ENCODE data around the gene RBM47.
A peak's percentile ranks its signal among the peaks of the same experiment; 100 is the strongest.
"Not testable (repeated sequence)": the region's sequence is repeated elsewhere in the genome, so short reads cannot be mapped to it uniquely, and the experiment has no call there.

The RBM47 gene

GRCh38 chr4:40585201-40585799 lies 44.4 kb downstream of the RBM47 start:
- no peak for DNase-seq

GRCh38 chr4:40584517-40585141 lies 45.0 kb downstream of the RBM47 start:
- DNase-seq, result no peak

- no peak for DNase-seq
Measured at GRCh38 chr4:40583850-40584439, 45.7 kb downstream of the RBM47 start.

GRCh38 chr4:40582413-40582812 lies 47.3 kb downstream of the RBM47 start:
- no peak for DNase-seq

- no peak for DNase-seq
Measured at GRCh38 chr4:40581254-40582140, 48.2 kb downstream of the RBM47 start.

GRCh38 chr4:40579983-40580382 lies 49.7 kb downstream of the RBM47 start:
- no peak for DNase-seq

GRCh38 chr4:40577588-40578253 lies 51.9 kb downstream of the RBM47 start:
- DNase-seq, result no peak

GRCh38 chr4:40576651-40577480 lies 52.8 kb downstream of the RBM47 start:
- peak; percentile 96 for DNase-seq

- DNase-seq, result no peak
Measured at GRCh38 chr4:40575846-40576245, 53.8 kb downstream of the RBM47 start.

GRCh38 chr4:40573593-40574311 lies 55.9 kb downstream of the RBM47 start:
- DNase-seq, result peak; percentile 96

GRCh38 chr4:40572692-40573310 lies 56.9 kb downstream of the RBM47 start:
- DNase-seq, result no peak

GRCh38 chr4:40571208-40571607 lies 58.5 kb downstream of the RBM47 start:
- no peak for DNase-seq

GRCh38 chr4:40570348-40571077 lies 59.2 kb downstream of the RBM47 start:
- no peak for DNase-seq

- no peak for DNase-seq
Measured at GRCh38 chr4:40564815-40565483, 64.7 kb downstream of the RBM47 start.

- DNase-seq, result no peak
Measured at GRCh38 chr4:40564004-40564403, 65.7 kb downstream of the RBM47 start.

- no peak for DNase-seq
Measured at GRCh38 chr4:40563401-40563800, 66.3 kb downstream of the RBM47 start.

- no peak for DNase-seq
Measured at GRCh38 chr4:40562681-40563080, 67.0 kb downstream of the RBM47 start.

- no peak for DNase-seq
Measured at GRCh38 chr4:40562208-40562607, 67.5 kb downstream of the RBM47 start.

- not testable (repeated sequence) for DNase-seq
Measured at GRCh38 chr4:40561543-40562177, 68.0 kb downstream of the RBM47 start.
